Measurements from ENCODE around the gene TMEM225B.

- TF ChIP-seq CTCF (IDR thresholded peaks at IDR 0.05; ENCODE audit: borderline replicate concordance, extremely low read depth, low read length, poor library complexity, severe bottlenecking), result no peak
- TF ChIP-seq EZH2 (IDR thresholded peaks at IDR 0.05; ENCODE audit: borderline replicate concordance, low read depth, low read length, severe bottlenecking), result no peak
These were observed 25.1 kb downstream of the TMEM225B start for GRCh38 chr7:99623091-99623693.

Data from DND-41 (cell line).